ENCODE data around the gene PDZD4. TPM values are rescaled to one million over a fixed set of nuclear protein-coding genes. Genes with fewer than 3 reads are reported as not detected.

The PDZD4 gene
- total and polyA plus RNA-seq, 9 of the 15 experiments (the other 6 are each of a cell fraction or from before 2014, with no cell fraction given): 0.05 to 0.38 (median 0.07) TPM; not detected in 5

- BruUV-seq (replicated peaks): no TSS peak
- Histone ChIP-seq H3K9me3 (replicated peaks; ENCODE audit: control insufficient read depth, insufficient read depth, low read depth, low read length) (no peaks in the 10 kb centered on the region), H3K79me2 (ENCODE audit: control insufficient read depth, insufficient read depth, low read length) (peaks cover 14% of the 10 kb centered on the region), H3K27ac (ENCODE audit: extremely low read depth, low read depth, low read length) (no peak overlapping the region), H4K20me1 (replicated peaks; ENCODE audit: control insufficient read depth, insufficient read depth, low read length) (no peaks in the 10 kb centered on the region), H3K4me1 (replicated peaks in 1 of 2; ENCODE audit: control insufficient read depth in 2 of 2, insufficient read depth in 2 of 2, low read length in 2 of 2) (peaks cover 15 to 96% of the 10 kb centered on the region in 2 experiments), H3K4me3 (no peak overlapping the region), H3K9me1 (ENCODE audit: control insufficient read depth, insufficient read depth, low read length) (no peaks in the 10 kb centered on the region), H3K36me3 (ENCODE audit: control insufficient read depth, insufficient read depth, low read length) (no peaks in the 10 kb centered on the region), H3K4me2 (ENCODE audit: insufficient read depth, low read length) (no peak overlapping the region), H3K9ac (ENCODE audit: insufficient read depth in 1 of 2, low read depth in 2 of 2, low read length in 2 of 2) (peak overlapping the region in 1 of 2 experiments; percentile 58; a peak in 1 of 4 replicates), H3K27me3 (ENCODE audit: control insufficient read depth in 2 of 2, insufficient read depth in 2 of 2, low read length in 2 of 2) (no peaks in the 10 kb centered on the region), H2AFZ (ENCODE audit: low read depth, low read length) (no peak overlapping the region)
- ChIA-PET POLR2A (no interaction called here), CTCF (ENCODE audit: low intra/inter-chr PET ratio) (no interaction called here)
- WGBS (ENCODE audit: insufficient coverage, low coverage, missing lambda C conversion rate): 78% methylated on average over 12 of the region's 22 CpGs
- FAIRE-seq (no peak), ATAC-seq (no peak), DNase-seq (ENCODE audit: extremely low read depth in 1 of 4, low spot score in 3 of 4) (no peak)
- TF ChIP-seq POLR2G (IDR thresholded peaks at IDR 0.05; ENCODE audit: low read depth, low read length) (peak; percentile 13), CBFA2T3 (IDR thresholded peaks at IDR 0.05) (no peak), E4F1 (CRISPR knock-in tag; IDR thresholded peaks at IDR 0.05; ENCODE audit: borderline replicate concordance) (no peak), SOX6 (IDR thresholded peaks at IDR 0.05) (no peak), RBFOX2 (IDR thresholded peaks at IDR 0.05; ENCODE audit: low read depth, low read length) (peak; percentile 31; the same call in 1 of the 2 replicates), MXI1 (IDR thresholded peaks at IDR 0.05; ENCODE audit: low read depth, low read length) (no peak)
- TF ChIP-seq, protein P1, sequence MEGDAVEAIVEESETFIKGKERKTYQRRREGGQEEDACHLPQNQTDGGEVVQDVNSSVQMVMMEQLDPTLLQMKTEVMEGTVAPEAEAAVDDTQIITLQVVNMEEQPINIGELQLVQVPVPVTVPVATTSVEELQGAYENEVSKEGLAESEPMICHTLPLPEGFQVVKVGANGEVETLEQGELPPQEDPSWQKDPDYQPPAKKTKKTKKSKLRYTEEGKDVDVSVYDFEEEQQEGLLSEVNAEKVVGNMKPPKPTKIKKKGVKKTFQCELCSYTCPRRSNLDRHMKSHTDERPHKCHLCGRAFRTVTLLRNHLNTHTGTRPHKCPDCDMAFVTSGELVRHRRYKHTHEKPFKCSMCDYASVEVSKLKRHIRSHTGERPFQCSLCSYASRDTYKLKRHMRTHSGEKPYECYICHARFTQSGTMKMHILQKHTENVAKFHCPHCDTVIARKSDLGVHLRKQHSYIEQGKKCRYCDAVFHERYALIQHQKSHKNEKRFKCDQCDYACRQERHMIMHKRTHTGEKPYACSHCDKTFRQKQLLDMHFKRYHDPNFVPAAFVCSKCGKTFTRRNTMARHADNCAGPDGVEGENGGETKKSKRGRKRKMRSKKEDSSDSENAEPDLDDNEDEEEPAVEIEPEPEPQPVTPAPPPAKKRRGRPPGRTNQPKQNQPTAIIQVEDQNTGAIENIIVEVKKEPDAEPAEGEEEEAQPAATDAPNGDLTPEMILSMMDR (IDR thresholded peaks at IDR 0.05 in 2 of 3, conservative IDR thresholded peaks at IDR 0.05 in 1 of 3; ENCODE audit: insufficient read depth in 2 of 3, low read depth in 1 of 3, low read length in 3 of 3): 0 out of 6 replicates have a peak, but pooled peaks of 1 of the 3 experiments have one; percentile 15
- intact Hi-C loops (cut with micrococcal nuclease): loop anchor here (5.0 kb wide), 1 partner anchor 159 kb away; the partner anchor contains the start of gene ARHGAP4
- in situ Hi-C loops (cut with MboI): no loop called here
Observed at GRCh38 chrX:153768311-153769157, 61.8 kb downstream of the PDZD4 start.

All from K562 (cell line).